ENCODE data around the gene COMTD1. TPM values are rescaled to one million over a fixed set of nuclear protein-coding genes. Genes with fewer than 3 reads are reported as not detected.

The COMTD1 gene
- total RNA-seq = 10 to 100 TPM; 39.8 to 43.2 TPM

GRCh38 chr10:75235375-75236177 is at the start of gene COMTD1:
Gene COMTD1 (minus strand): TSS chr10:75235957. CDS start chr10:75235928, 29 bp downstream.
- H3K27me3 Mint-ChIP-seq = no peaks in the 10 kb centered on the region

GRCh38 chr10:75283671-75284470 is 48.1 kb upstream of the COMTD1 start:
- Mint-ChIP-seq H3K9me3 (ENCODE audit: low read depth) (no peaks in the 10 kb centered on the region), H3K4me1 (no peaks in the 10 kb centered on the region), H3K27ac (no peak overlapping the region), H3K4me3 (no peak overlapping the region), H3K27me3 (peaks cover 34% of the 10 kb centered on the region), H3K36me3 (no peaks in the 10 kb centered on the region)
- ATAC-seq (no peak), DNase-seq (no peak)
- CTCF ChIA-PET = no interaction called here

More at GRCh38 chr10:75235375-75236177, at the start of gene COMTD1:
- CTCF ChIA-PET = interaction anchor here (0.6 to 5.5 kb wide), 43 partner anchors 11 to 992 kb away, joined by 3 to 126 read pairs (median 5); partner anchors contain the start of genes KAT6B, SAMD8 and VDAC2
- Mint-ChIP-seq H3K4me1 (peaks cover 25% of the 10 kb centered on the region), H3K27ac (peak within 1 kb of the TSS; percentile 92), H3K36me3 (peaks cover 22% of the 10 kb centered on the region), H3K9me3 (ENCODE audit: low read depth) (no peaks in the 10 kb centered on the region), H3K4me3 (peak within 1 kb of the TSS; percentile 81)
- peak; percentile 97 for DNase-seq
- peak; percentile 69 for ATAC-seq

- Mint-ChIP-seq H3K9me3 (ENCODE audit: low read depth) (no peaks in the 10 kb centered on the region), H3K27me3 (peaks cover 34% of the 10 kb centered on the region), H3K4me1 (no peaks in the 10 kb centered on the region), H3K4me3 (no peak overlapping the region), H3K36me3 (no peaks in the 10 kb centered on the region), H3K27ac (no peak overlapping the region)
- CTCF ChIA-PET = no interaction called here
- no peak for ATAC-seq
- no peak for DNase-seq
Measured at GRCh38 chr10:75283078-75283670, 47.4 kb upstream of the COMTD1 start.

GRCh38 chr10:75281974-75282373 is 46.2 kb upstream of the COMTD1 start:
- no peak overlapping the region for H3K27ac Mint-ChIP-seq
- H3K36me3 Mint-ChIP-seq = no peaks in the 10 kb centered on the region
- no peak for ATAC-seq
- H3K4me3 Mint-ChIP-seq = no peak overlapping the region
- no peaks in the 10 kb centered on the region for H3K4me1 Mint-ChIP-seq
- H3K9me3 Mint-ChIP-seq (ENCODE audit: low read depth) = no peaks in the 10 kb centered on the region
- H3K27me3 Mint-ChIP-seq = peaks cover 31% of the 10 kb centered on the region
- no peak for DNase-seq
- CTCF ChIA-PET = no interaction called here

- Mint-ChIP-seq H3K4me3 (no peak overlapping the region), H3K4me1 (no peaks in the 10 kb centered on the region), H3K36me3 (no peaks in the 10 kb centered on the region), H3K27ac (no peak overlapping the region), H3K27me3 (peaks cover 23% of the 10 kb centered on the region), H3K9me3 (ENCODE audit: low read depth) (no peaks in the 10 kb centered on the region)
- no peak for ATAC-seq
- DNase-seq = no peak
- CTCF ChIA-PET = no interaction called here
Measured at GRCh38 chr10:75280236-75280635, 44.5 kb upstream of the COMTD1 start.

GRCh38 chr10:75276069-75276872 is 40.5 kb upstream of the COMTD1 start:
- CTCF ChIA-PET = interaction anchor here (0.7 kb wide), 1 partner anchor 12 kb away, joined by 3 read pairs; no protein-coding TSS in a partner anchor
- Mint-ChIP-seq H3K9me3 (ENCODE audit: low read depth) (no peaks in the 10 kb centered on the region), H3K27me3 (peaks cover 7% of the 10 kb centered on the region), H3K4me1 (no peaks in the 10 kb centered on the region), H3K4me3 (no peak overlapping the region), H3K36me3 (no peaks in the 10 kb centered on the region), H3K27ac (no peak overlapping the region)
- ATAC-seq = no peak
- DNase-seq = no peak

- DNase-seq (no peak), ATAC-seq (no peak)
- H3K4me1 Mint-ChIP-seq = no peaks in the 10 kb centered on the region
- H3K9me3 Mint-ChIP-seq (ENCODE audit: low read depth) = no peaks in the 10 kb centered on the region
- no peak overlapping the region for H3K27ac Mint-ChIP-seq
- CTCF ChIA-PET = no interaction called here
- no peaks in the 10 kb centered on the region for H3K27me3 Mint-ChIP-seq
- no peak overlapping the region for H3K4me3 Mint-ChIP-seq
- no peaks in the 10 kb centered on the region for H3K36me3 Mint-ChIP-seq
Measured at GRCh38 chr10:75272896-75273295, 37.1 kb upstream of the COMTD1 start.

GRCh38 chr10:75272094-75272493 is 36.3 kb upstream of the COMTD1 start:
- H3K9me3 Mint-ChIP-seq (ENCODE audit: low read depth) = no peaks in the 10 kb centered on the region
- H3K27ac Mint-ChIP-seq = no peak overlapping the region
- DNase-seq = no peak
- CTCF ChIA-PET = no interaction called here
- ATAC-seq = no peak
- H3K36me3 Mint-ChIP-seq = no peaks in the 10 kb centered on the region
- H3K27me3 Mint-ChIP-seq = no peaks in the 10 kb centered on the region
- H3K4me3 Mint-ChIP-seq = no peak overlapping the region
- H3K4me1 Mint-ChIP-seq = no peaks in the 10 kb centered on the region

GRCh38 chr10:75269605-75270004 is 33.8 kb upstream of the COMTD1 start:
- Mint-ChIP-seq H3K27ac (no peak overlapping the region), H3K27me3 (no peaks in the 10 kb centered on the region), H3K9me3 (ENCODE audit: low read depth) (no peaks in the 10 kb centered on the region), H3K4me1 (no peaks in the 10 kb centered on the region), H3K36me3 (no peaks in the 10 kb centered on the region), H3K4me3 (no peak overlapping the region)
- DNase-seq (no peak), ATAC-seq (no peak)
- CTCF ChIA-PET = interaction anchor here (1.0 kb wide), 1 partner anchor 25 kb away, joined by 3 read pairs; no protein-coding TSS in a partner anchor

GRCh38 chr10:75266945-75267344 is 31.2 kb upstream of the COMTD1 start:
- CTCF ChIA-PET = no interaction called here
- no peaks in the 10 kb centered on the region for H3K27me3 Mint-ChIP-seq
- no peak overlapping the region for H3K4me3 Mint-ChIP-seq
- H3K9me3 Mint-ChIP-seq (ENCODE audit: low read depth) = no peaks in the 10 kb centered on the region
- no peaks in the 10 kb centered on the region for H3K4me1 Mint-ChIP-seq
- no peak for DNase-seq
- ATAC-seq = no peak
- no peak overlapping the region for H3K27ac Mint-ChIP-seq
- H3K36me3 Mint-ChIP-seq = no peaks in the 10 kb centered on the region

GRCh38 chr10:75265856-75266255 is 30.1 kb upstream of the COMTD1 start:
- Mint-ChIP-seq H3K4me3 (no peak overlapping the region), H3K27ac (no peak overlapping the region), H3K4me1 (no peaks in the 10 kb centered on the region), H3K36me3 (no peaks in the 10 kb centered on the region), H3K9me3 (ENCODE audit: low read depth) (no peaks in the 10 kb centered on the region), H3K27me3 (no peaks in the 10 kb centered on the region)
- no peak for DNase-seq
- no peak for ATAC-seq
- CTCF ChIA-PET = no interaction called here

GRCh38 chr10:75263806-75264205 is 28.0 kb upstream of the COMTD1 start:
- Mint-ChIP-seq H3K9me3 (ENCODE audit: low read depth) (no peaks in the 10 kb centered on the region), H3K4me3 (no peak overlapping the region)
- CTCF ChIA-PET = interaction anchor here (0.6 kb wide), 1 partner anchor 12 kb away, joined by 3 read pairs; no protein-coding TSS in a partner anchor

More at GRCh38 chr10:75263806-75264205, 28.0 kb upstream of the COMTD1 start:
- no peaks in the 10 kb centered on the region for H3K36me3 Mint-ChIP-seq
- ATAC-seq (no peak), DNase-seq (no peak)
- H3K27ac Mint-ChIP-seq = no peak overlapping the region
- no peaks in the 10 kb centered on the region for H3K4me1 Mint-ChIP-seq
- H3K27me3 Mint-ChIP-seq = no peaks in the 10 kb centered on the region
